HG02981 (cell line): ENCODE results near the gene RNASE13.

Experiments used
- ATAC-seq: cut with Tn5 transposase; IDR thresholded peaks from one replicate; pipeline ENCODE4 v1.9.1; 2021; ENCODE audit warnings: mild to moderate bottlenecking, moderate library complexity; ENCODE audit not compliant: unreplicated experiment

RNASE13 gene

DNA sequence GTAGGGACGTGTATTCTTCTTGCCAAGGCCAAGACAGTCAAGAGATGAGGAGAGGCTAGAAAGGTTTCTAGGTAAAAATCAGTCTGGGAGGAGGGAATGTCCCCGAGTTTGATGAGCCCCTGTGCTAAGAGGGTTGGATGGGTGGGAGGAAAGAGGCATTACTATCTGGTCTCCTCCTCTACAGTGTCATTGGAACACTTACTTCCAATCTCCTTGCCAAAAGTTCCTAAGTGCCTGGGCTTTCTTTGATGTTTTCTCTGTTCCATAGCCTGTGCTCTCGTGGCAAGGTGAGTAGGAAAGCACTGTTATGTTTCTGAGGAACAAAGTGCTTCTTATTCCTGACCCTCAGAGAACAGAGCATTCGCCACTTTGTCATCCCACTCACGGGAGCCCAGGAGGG, at the start of gene RNASE13:
RNASE13 (minus strand) TSS at position 101 of the 400 bp plus-strand sequence. CDS start 519 bp downstream, outside the sequence.
- ATAC-seq: no peak

GRCh38 chr14:21084396-21084795, 49.8 kb upstream of the RNASE13 start:
- ATAC-seq: no peak

GRCh38 chr14:21083565-21084325, 49.1 kb upstream of the RNASE13 start:
- no peak for ATAC-seq

GRCh38 chr14:21081521-21082142, 47.0 kb upstream of the RNASE13 start:
- no peak for ATAC-seq

- no peak for ATAC-seq
Observed at GRCh38 chr14:21078726-21079125, 44.1 kb upstream of the RNASE13 start.

DNA sequence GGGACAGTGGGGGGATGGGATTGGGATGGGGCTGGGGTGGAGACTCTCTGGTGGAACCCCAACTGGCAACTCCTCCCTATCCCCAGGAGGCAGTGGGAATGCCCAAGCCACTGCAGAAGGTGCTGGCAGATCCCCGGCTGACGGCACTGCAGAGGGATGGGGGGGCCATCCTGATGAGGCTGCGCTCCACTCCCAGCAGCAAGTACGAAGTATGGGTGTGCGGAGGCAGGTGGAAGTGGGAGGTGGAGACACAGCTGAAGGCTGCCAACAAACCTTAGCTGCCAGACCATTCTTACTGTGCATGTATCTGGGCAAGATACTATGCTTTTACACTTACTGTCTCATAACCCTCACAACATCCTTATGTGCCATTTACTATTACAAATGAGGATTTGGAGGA, 43.7 kb upstream of the RNASE13 start:
- no peak for ATAC-seq

GRCh38 chr14:21077672-21078071, 43.1 kb upstream of the RNASE13 start:
- ATAC-seq: no peak

DNA sequence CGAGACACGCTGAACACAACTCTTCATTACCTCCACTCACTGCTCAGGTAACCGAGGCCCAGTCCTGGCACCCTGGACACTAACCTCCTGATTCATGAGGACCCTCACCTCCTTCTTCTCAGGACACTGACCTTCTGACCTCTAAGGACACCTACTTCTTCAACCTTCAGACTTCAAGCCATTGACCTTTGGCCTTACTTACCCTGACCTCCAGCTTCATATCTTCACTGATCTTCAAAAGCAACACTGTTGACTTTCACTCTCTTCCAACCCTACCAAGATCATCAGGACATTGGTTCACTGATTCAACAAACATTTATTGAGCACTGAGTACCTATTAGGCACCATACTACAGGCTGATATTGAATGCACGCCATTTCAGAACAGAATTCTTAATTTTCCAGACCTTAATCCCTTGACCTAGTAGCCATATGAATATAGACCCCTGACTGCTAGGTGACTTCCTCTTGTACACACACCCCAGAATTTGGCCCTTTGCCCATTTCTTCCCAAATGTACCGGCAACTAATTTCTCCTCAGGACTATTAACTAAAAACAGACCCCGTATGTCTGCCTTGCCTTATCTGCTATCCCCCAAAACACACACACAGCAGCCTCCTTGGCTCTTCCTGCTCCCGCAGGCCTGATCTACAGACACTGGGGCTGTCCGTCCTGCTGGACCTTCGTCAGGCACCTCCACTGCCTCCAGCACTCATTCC, 41.3 kb upstream of the RNASE13 start:
- no peak for ATAC-seq

GRCh38 chr14:21074398-21075272, 40.0 kb upstream of the RNASE13 start:
- no peak for ATAC-seq

DNA sequence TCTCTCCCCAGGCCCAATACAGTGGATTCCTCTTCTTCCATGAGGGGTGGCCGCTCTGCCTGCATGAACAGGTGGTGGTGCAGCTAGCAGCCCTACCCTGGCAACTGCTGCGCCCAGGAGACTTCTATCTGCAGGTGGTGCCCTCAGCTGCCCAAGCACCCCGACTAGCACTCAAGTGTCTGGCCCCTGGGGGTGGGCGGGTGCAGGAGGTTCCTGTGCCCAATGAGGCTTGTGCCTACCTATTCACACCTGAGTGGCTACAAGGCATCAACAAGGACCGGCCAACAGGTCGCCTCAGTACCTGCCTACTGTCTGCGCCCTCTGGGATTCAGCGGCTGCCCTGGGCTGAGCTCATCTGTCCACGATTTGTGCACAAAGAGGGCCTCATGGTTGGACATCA, 39.3 kb upstream of the RNASE13 start:
- ATAC-seq: no peak

GRCh38 chr14:21072781-21073339, 38.3 kb upstream of the RNASE13 start:
- no peak for ATAC-seq

- no peak for ATAC-seq
Observed at GRCh38 chr14:21072031-21072473, 37.4 kb upstream of the RNASE13 start.

DNA sequence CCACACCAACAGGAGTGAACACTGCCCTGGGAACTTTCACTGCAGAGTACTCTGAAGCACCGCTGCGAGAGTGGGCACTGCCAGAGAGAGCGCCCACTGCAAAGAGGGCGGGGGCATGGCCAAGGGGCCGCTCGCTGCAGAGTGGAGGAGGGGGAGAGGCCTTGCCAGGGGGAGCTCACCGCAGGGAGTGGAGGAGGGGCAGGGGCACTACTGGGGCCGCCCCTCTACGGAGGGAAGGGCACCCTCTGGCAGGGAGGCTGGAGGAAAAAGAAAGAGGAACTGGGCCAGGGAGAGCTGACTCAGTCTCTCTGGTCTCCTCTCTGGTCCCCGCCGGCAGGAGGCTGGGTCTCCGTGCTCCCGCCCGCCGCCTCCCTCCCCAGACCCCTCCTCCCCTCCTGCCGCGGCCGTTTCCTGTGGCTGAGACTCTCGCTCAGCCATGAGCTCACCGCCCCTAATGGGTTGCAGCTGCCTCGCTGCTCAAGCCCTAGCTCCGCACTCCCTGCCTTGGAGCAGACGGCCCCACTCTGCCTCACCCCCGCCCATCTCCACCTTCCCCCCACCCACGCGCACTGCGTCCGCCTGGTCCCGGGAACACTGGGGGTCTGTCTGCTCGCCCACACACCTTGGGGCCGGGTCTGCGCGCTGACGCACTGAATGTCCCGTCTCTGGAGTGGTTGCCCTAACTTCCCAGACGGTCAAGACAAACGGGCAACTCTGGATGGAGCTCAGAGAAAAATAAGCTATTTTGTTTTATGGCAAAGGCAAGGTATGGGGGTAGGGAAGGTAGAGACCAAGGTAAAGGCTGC, 36.8 kb upstream of the RNASE13 start:
- peak; percentile 60 for ATAC-seq

DNA sequence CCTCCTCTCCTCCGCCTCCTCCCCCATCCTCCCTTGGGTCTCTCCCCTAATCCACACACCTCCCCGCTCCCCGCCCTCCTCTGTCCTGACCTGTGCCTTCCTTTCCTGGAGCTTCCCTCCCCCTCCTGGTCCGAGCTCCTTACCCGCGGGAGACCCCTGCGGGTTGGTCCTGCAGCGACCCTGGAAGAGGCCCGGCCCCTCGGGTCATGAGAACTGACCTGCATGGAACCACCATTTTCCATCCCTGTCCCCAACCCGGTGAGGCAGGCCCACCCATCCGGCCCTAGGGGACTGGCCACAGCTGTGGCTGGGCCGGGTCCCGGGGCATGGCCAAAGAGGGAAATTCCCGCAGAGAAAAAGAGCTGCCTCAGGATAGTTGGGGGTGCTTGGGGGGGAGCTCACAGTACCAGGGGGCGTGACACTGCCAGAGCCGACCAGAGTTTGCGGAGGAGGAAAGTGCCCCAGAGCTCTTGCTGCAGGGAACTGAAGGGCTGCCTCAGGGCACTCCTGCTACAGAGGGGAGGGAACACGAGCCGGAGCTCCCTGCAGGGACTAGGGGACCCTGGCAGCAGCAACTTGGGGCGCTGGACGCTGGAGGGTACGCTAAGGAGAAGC, 36.1 kb upstream of the RNASE13 start:
- peak; percentile 11 for ATAC-seq

DNA sequence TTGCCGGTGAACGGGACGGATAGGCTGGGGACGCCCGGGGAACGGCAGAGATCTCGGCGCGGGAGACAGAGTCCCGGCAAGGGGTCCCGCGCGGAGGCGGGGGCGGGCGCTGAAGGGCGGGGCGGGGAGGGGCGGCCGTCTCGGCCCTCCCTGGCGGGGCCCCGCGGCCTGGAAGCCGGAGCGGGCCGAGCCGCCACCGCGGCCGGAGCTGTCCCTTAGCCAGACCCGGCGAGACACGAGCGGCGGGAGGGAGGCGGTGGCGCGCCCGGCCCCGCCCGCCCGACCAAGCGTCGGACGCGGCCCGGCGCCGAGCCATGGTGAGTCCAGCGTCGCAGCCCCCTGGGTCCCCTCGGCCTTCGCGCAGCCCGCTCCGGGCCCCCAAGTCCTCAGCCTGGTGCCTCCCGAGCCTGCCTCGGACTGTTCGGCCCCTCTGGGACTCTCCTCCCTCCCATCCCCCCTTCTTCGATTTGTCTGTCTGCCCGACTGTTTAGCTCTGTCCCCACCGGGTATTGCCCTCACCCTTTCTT, 35.5 kb upstream of the RNASE13 start, which contains the start of gene ARHGEF40:
ARHGEF40 (plus strand) TSS at position 222 of the 527 bp plus-strand sequence; CDS start at position 315, 93 bp downstream.
- no peak for ATAC-seq

GRCh38 chr14:21069388-21070082, 34.9 kb upstream of the RNASE13 start:
- ATAC-seq: no peak

- ATAC-seq: no peak
Observed at GRCh38 chr14:21068521-21069387, 34.1 kb upstream of the RNASE13 start.
